ENCODE measurements around the gene CBX7.
A peak's percentile ranks its signal among the peaks of the same experiment; 100 is the strongest.

Gene CBX7

DNA sequence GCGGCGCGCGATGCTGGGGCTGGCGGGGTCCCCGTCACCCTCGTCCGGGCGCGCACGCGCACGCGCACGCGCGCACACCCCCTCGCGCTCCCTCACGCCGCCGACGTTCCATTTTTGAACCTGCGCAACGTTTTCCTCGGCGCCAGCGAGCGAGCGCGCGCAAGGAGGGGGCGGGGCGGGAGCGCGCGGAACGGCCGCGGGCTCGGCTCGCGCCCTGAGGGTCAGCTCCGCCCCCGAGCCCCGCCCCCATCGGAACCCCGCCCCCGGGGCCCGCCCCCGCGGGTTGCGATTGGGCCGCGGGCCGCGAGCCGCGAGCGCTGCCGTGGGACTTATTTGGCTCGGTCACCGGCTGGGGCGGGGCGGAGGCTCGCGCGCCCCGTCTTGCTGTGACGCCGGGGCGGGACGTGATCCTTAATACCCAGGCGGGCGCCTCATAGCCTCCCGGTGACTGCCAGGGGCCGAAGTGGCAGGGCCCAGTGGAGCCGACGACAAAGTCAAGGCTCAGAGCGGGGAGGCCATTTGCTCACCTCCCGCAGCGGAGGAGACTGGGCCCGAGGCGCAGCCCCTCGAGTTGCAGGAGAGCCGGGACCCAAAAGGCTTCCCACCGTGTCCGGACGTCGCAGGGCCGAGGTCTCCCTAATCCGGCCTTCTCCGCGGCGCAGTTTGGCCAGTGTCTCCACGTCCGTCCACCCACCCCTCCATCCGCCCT lies at the start of gene CBX7:
TSS of gene CBX7 (minus strand) at position 170 of the 709 bp plus-strand sequence. CDS start 236 bp downstream, outside the sequence.
- peak; percentile 29 to 99 (median 91) for DNase-seq

- DNase-seq = no peak
These were observed 45.1 kb upstream of the CBX7 start for GRCh38 chr22:39197578-39197977.

DNA sequence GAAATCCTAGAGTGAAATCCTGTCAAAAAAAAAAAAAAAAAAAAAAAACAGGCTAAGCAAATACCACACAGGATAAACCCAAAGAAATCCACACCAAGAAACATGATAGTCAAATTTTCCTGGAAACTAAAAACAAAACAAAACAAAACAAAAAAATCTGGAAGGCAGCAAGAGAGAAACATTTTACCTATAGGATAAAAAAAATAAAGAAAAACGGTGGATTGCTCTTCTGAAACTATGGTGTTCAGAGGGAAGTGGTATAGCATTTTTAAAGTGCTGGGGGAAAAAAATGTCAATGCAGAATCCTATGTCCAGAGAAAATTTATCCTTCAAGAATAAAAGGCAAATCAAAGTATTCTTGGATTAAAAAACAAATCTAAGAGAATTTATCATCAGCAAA lies 41.6 kb upstream of the CBX7 start:
- DNase-seq = no peak

DNA sequence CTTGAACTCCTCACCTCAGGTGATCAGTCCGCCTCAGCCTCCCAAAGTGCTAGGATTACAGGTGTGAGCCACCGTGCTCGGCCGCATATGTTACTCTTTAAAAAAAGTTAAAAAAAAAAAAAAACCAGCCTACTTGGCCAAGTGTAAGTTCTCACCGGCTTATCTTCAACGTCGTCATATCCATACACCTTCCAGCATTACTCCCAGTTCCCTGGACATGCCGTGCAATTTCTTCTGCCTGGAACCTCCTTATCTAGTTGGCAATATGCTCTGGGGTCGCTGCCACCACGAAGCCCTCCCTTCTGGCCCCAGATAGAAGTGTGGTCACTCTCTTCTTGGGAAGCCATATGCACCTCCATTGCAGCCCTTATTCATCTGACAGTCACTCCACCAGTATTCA lies 36.3 kb upstream of the CBX7 start:
- no peak for DNase-seq

DNA sequence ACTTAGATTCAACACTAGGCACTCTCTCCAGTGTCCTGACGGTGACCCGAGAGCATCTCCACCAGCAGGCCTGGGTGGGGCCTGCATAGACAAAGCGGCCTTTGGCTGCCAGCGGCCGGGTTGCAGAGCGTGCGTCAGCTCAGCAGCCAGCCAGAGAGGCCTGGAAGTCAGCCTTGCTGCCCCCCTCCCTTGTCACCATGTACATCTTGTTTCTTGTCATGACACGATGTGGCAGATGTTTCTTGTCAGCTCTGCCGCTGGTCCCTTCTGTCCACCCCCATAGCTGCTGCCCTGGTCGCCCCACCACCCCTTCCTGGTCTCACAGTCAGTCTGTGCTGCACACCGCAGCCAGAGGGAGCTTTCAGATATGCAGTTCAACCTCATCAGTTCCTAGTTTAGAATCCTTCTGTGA lies 33.1 kb upstream of the CBX7 start:
- DNase-seq = peak in 36 of 51 donors; percentile 5 to 77 (median 46)

DNA sequence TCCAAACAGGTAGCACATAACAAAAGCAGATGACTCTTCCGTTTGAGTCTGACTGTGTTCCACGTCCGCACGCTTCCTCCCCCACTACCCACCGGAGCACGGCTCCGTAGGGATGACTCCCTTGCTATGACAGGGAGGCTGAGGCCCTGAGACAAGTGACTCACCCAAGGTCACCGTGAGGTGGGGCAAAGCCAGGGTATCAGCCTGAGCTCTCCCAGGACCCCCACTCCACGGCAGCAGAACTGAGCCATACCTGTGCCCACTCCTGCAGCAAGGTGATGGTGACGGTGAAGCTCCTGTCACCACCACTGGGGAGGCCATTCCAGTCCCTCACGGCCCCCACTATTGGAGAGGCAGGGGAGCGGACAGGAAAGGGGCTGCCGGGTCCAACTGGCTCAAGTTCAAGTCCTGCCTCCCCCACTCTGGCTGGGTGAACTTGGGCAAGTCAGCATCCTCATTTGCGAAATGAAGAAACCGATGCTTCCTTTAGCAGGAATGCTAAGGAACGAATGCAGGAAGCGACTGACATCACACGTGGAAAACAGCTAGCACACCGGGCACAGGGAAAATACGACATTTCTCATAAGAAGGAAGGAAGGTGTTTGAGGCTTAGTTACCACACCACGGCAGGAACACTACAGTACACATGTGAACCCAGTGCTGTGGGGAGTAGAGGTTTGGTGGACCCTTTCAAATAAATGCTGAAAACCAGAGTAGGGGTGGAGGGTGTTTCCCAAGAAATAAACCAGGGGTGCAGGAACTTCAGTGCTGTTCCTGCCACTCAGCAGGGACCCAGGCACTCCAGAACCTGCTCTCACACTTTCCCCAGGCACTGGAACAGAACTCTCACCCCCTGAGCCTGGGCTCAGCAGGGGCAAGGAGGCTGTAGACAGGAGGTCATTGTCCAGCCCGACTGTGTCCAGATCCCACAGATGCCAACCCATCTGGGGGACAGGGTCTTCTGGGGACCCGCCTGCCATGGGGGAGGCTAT lies 32.4 kb upstream of the CBX7 start:
- DNase-seq = no peak

GRCh38 chr22:39183991-39184585 lies 31.6 kb upstream of the CBX7 start:
- DNase-seq = peak in 14 of 51 donors; percentile 13 to 56 (median 22)

GRCh38 chr22:39182478-39183030 lies 30.1 kb upstream of the CBX7 start:
- DNase-seq = no peak

- no peak for DNase-seq
These were observed 29.3 kb upstream of the CBX7 start for GRCh38 chr22:39181778-39182177.

DNA sequence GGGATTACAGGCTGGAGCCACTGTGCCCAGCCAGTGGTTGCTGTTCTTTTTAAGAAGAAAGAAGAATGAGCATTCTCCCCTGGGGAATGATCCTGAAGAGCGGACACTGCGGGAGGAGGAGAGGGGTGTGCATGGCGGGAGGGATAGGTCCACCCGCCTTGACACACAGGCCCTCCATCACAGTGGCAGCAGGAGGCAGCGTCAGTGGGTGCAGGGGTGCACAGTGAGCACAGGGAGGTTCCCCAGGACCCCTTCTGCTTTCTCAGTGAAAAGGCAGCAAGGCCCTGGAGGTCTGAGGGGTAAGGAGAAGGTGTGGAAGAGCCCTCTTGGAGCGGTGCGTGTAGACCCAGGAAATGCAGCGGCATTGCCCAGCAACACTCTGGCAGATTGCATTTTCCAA lies 28.9 kb upstream of the CBX7 start:
- no peak for DNase-seq

DNA sequence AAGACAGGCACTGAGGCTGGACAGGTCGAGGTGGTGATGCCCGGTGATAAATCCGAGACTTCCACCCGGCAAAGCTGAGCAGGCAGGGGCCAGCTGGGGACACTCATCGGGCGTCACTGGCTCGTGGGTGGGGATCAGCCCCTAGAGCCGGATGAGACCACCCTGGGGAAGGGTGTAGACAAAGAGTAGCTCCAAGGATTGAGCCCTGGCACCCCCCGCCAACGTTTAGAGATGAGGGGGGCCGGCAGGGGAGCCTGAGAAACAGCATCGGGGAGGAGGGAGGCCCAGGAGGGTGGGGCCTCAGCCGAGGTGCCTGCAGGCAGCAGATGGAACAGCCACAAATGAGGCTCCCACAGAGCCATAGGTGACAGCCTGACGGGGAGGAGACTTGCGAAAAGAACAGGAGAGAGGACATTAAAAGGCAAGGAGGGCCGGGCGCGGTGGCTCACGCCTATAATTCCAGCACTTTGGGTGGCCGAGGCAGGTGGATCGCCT lies 27.4 kb upstream of the CBX7 start:
- DNase-seq = no peak

- no peak for DNase-seq
These were observed 26.9 kb upstream of the CBX7 start for GRCh38 chr22:39179401-39179827.

GRCh38 chr22:39178206-39179111 lies 26.0 kb upstream of the CBX7 start:
- no peak for DNase-seq

DNA sequence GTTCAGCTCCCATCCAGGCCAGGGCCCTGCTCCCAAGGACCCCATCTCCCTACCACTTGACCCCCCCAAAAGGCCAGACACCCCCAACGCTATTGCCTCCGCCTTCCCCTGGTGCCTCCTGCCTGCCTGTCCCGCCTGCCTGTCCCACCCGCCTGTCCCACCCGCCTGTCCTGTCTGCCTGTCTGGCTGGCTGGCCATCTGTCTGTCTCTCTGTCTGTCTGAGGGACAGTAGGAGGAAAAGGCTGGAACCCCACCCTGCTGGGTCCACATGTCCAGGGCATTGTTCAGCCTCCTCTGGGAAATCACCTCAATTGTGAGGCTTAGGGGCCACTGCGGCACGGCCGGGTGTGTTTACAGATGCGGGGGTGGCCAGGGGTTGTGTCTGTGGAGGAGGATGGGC lies 25.3 kb upstream of the CBX7 start:
- no peak for DNase-seq

GRCh38 chr22:39177456-39177775 lies 24.9 kb upstream of the CBX7 start:
- no peak for DNase-seq

GRCh38 chr22:39176714-39177455 lies 24.4 kb upstream of the CBX7 start:
- no peak for DNase-seq

DNA sequence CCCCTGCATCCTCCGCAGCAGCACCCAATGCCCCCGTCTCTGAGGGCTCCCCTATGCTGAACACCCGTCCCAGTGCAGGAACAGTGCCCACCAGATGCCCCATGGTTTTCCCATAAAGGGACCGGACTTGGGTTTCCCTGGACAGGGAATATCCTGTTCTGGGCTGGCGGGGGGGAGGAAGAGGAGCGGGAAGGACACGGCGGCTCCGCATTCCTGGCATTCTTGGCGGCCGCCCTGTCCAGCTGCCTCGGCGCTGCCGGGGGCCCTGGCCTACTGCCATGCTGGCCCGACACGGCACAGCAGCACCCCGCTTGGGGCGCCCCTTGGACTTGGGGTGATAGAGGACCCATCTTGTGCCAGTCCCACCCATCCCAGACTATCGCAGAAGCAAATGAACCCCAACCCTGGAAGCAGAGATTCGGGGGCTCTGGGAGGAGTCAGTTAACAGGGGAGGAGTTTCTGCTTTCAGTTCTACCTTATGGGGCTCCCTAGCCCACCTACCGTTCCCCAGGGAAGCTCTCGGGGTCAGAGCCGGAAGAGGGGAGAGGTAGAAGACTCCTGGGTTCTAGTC lies 23.7 kb upstream of the CBX7 start:
- no peak for DNase-seq

DNA sequence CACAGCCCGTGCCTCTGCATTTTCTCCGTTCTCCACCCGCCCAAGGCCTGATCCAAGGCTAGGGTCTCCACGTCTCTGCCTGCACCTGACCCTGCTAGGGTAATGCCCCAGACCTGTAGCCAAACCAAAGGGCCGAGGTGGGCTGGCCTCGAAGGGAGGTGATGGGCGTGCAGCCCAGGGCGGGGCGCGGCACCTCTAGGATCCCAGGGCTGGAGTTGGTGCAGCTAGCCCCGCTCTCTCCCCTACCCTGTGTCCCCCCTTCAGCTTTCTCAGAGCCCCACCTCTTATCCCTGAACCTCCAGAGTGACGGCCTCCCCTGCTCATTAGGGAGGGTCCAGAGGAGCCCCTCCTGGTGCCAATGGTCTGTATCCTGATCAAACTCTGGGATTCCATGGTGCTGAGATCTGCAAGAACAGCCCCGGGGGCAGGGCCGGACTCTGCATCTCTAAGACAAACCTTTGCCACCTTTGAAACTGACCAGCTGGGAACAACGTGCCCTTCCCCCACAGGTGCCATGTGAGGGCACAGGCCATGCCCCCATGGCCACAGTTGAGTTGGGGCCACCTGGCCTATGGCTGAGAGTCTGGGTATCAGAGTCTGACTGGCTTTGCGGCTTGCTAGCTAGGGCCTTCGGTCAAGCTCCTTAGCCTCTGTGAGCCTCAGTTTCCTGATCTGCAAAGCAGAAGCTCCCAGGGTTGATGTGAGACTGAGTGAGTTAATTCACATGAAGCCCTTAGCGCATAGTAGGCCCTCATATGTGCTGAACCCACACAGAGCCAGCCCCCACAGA lies 23.1 kb upstream of the CBX7 start:
- DNase-seq = no peak
